SW 1271 (cell line): ENCODE results near the gene COIL.
"Not testable (repeated sequence)": the region's sequence is repeated elsewhere in the genome, so short reads cannot be mapped to it uniquely, and the experiment has no call there.

Source experiments
- DNase-seq, 2 experiments: peaks; one replicate each; lab custom pipeline; 2025; lab: John Stamatoyannopoulos, UW

The COIL gene

GRCh38 chr17:56977673-56978395, 17.0 kb upstream of the COIL start, which contains the start of gene SCPEP1:
SCPEP1 (plus strand) TSS chr17:56978131; CDS start chr17:56978160, 29 bp downstream.
- peak; percentile 43 to 64 for DNase-seq

- no peak for DNase-seq
These were observed 16.2 kb upstream of the COIL start for GRCh38 chr17:56976941-56977608.

GRCh38 chr17:56975656-56976055, 14.8 kb upstream of the COIL start:
- DNase-seq = no peak

GRCh38 chr17:56974055-56974454, 13.2 kb upstream of the COIL start:
- no peak for DNase-seq

- DNase-seq = no peak
These were observed 12.7 kb upstream of the COIL start for GRCh38 chr17:56973520-56973919.

- DNase-seq = no peak
These were observed 11.4 kb upstream of the COIL start for GRCh38 chr17:56972111-56972730.

- no peak for DNase-seq
These were observed 10.1 kb upstream of the COIL start for GRCh38 chr17:56970974-56971373.

GRCh38 chr17:56966338-56966737, 5.5 kb upstream of the COIL start:
- DNase-seq = no peak

- not testable (repeated sequence) for DNase-seq
These were observed 4.8 kb upstream of the COIL start for GRCh38 chr17:56965681-56966080.

GRCh38 chr17:56965241-56965640, 4.4 kb upstream of the COIL start:
- not testable (repeated sequence) for DNase-seq

- no peak for DNase-seq
These were observed 3.9 kb downstream of the COIL start for GRCh38 chr17:56956992-56957391.

GRCh38 chr17:56949595-56949994, 11.3 kb downstream of the COIL start:
- no peak for DNase-seq

- DNase-seq = no peak
These were observed 12.4 kb downstream of the COIL start for GRCh38 chr17:56948491-56948890.

- no peak for DNase-seq
These were observed 13.1 kb downstream of the COIL start for GRCh38 chr17:56947741-56948140.

- DNase-seq = no peak
These were observed 14.8 kb downstream of the COIL start for GRCh38 chr17:56945938-56946505.

- DNase-seq = no peak
These were observed 17.2 kb downstream of the COIL start for GRCh38 chr17:56943505-56944125.

- peak; percentile 30 to 50 for DNase-seq
These were observed 20.9 kb downstream of the COIL start for GRCh38 chr17:56939869-56940484.

GRCh38 chr17:56938206-56938605, 22.6 kb downstream of the COIL start:
- not testable (repeated sequence) for DNase-seq

- no peak for DNase-seq
These were observed 23.2 kb downstream of the COIL start for GRCh38 chr17:56937687-56938086.

- DNase-seq = no peak
These were observed 24.0 kb downstream of the COIL start for GRCh38 chr17:56936697-56937322.

GRCh38 chr17:56935461-56935860, 25.4 kb downstream of the COIL start:
- no peak for DNase-seq
